ACC112 (cell line): ENCODE results near the gene NMRAL1.

ENCODE experiments used
- H2AFZ ChIP-seq: fragments of 200-600 bp; sonication (generic); one replicate; pipeline ENCODE4 v1.6.0; 2017; ENCODE audit warnings: antibody characterized with exemption, low read length; ENCODE audit not compliant: unreplicated experiment
- H3K27ac ChIP-seq: fragments of 200-600 bp; sonication (generic); 2 replicates; pipeline ENCODE4 v1.5.1; 2014; ENCODE audit warnings: low read depth, mild to moderate bottlenecking, antibody characterized with exemption, low read length, moderate library complexity
- H3K27me3 ChIP-seq: fragments of 200-600 bp; sonication (generic); 2 replicates; pipeline ENCODE4 v1.6.1; 2014; ENCODE audit warnings: mild to moderate bottlenecking, antibody characterized with exemption, low read length, moderate library complexity, mixed read lengths; ENCODE audit not compliant: insufficient read depth
- H3K36me3 ChIP-seq: fragments of 200-600 bp; sonication (generic); 2 replicates; pipeline ENCODE4 v1.6.1; 2016; ENCODE audit warnings: mild to moderate bottlenecking, antibody characterized with exemption, low read length, moderate library complexity, mixed read lengths; ENCODE audit not compliant: insufficient read depth
- H3K4me1 ChIP-seq: fragments of 200-600 bp; sonication (generic); one replicate; pipeline ENCODE4 v1.6.1; 2016; ENCODE audit warnings: low read length, mixed read lengths; ENCODE audit not compliant: insufficient read depth, unreplicated experiment, control insufficient read depth
- H3K4me3 ChIP-seq: fragments of 200-600 bp; sonication (generic); 2 replicates; pipeline ENCODE4 v1.5.1; 2014; ENCODE audit warnings: mild to moderate bottlenecking, low read depth, low read length
- H3K79me2 ChIP-seq: fragments of 200-600 bp; sonication (generic); one replicate; pipeline ENCODE4 v1.6.0; 2016; ENCODE audit warnings: low read length; ENCODE audit not compliant: control insufficient read depth, unreplicated experiment, insufficient read depth

NMRAL1 gene

GRCh38 chr16:4465977-4466779 lies 8.2 kb downstream of the NMRAL1 start:
- Histone ChIP-seq H3K27ac (no peak overlapping the region), H3K79me2 (no peaks in the 10 kb centered on the region), H3K4me1 (no peaks in the 10 kb centered on the region), H3K4me3 (no peak overlapping the region), H2AFZ (no peak overlapping the region), H3K36me3 (peaks cover 13% of the 10 kb centered on the region; the same call in 1 of the 2 replicates), H3K27me3 (no peaks in the 10 kb centered on the region)

GRCh38 chr16:4463522-4464163 lies 10.8 kb downstream of the NMRAL1 start:
- Histone ChIP-seq H3K79me2 (no peaks in the 10 kb centered on the region), H3K36me3 (peaks cover 17% of the 10 kb centered on the region; the same call in 1 of the 2 replicates), H2AFZ (no peak overlapping the region), H3K4me3 (no peak overlapping the region), H3K27me3 (no peaks in the 10 kb centered on the region), H3K4me1 (peaks cover 8% of the 10 kb centered on the region), H3K27ac (peak overlapping the region; percentile 11; the same call in 1 of the 2 replicates)

DNA sequence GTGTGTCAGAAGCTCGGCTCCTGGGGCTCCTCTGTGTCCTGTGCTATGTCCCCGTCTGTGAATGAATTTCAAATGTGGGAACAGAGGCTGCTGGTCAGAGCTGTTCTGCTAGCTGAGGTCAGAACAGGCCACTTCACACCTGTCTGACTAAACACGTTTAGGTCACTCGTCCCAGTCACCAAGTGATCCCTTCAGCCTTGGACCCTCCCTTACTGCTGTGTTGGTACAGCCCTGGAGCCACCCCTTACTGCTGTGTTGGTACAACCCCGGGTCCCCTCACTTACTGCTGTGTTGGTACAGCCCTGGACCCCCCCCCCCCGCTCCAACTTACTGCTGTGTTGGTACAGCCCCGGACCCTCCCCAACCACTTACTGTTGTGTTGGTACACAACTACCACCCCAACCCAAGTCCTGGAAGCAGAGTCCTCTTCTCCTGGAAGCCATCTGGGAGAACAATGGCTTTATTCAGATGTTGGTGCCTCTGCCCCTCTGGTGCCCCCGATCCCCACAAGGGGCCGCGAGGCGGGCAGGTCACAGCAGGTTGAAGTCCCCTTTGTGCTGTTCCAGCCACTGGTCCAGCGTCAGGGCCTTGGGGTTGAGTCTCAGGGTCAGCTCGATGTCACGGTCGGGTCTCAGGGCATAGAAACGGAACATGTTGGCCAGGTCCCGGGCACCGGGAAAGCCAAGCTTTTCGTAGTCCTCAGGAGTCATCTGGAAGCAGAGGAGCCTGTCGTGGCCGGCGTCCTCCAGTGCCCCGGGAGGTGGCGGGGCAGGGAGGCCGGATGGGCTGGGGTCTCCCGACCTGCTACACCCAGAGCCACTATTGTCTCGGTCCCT lies 13.0 kb downstream of the NMRAL1 start:
- Histone ChIP-seq H3K27me3 (no peaks in the 10 kb centered on the region), H3K36me3 (peaks cover 10% of the 10 kb centered on the region; the same call in 1 of the 2 replicates), H3K4me1 (peaks cover 12% of the 10 kb centered on the region), H2AFZ (no peak overlapping the region), H3K27ac (no peak overlapping the region), H3K4me3 (no peak overlapping the region), H3K79me2 (no peaks in the 10 kb centered on the region)

- no peaks in the 10 kb centered on the region for H3K27me3 ChIP-seq
- no peak overlapping the region for H3K27ac ChIP-seq
- H3K36me3 ChIP-seq, result peaks cover 6% of the 10 kb centered on the region; the same call in 1 of the 2 replicates
These were observed 13.5 kb downstream of the NMRAL1 start for GRCh38 chr16:4460936-4461249.

DNA sequence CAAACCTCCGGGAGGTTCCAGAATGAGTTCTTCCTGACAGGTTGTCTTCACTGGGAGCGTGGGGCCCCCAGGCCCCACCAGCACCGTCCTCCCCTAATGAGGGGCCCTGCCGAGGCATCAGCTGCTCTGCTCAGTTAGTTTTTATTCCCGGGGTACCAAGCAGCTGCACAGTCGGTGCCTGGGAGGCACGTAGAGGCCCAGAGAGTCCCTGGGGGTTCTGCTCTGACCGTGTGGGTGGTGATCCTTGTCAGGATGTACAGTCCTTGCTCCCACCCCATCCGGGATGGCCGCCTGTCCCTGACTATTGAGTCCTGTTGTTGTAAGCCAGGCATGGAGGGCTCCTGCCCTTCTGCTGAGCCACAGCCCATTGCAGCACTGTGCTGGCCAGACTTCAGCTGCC lies 18.5 kb downstream of the NMRAL1 start:
- Histone ChIP-seq H3K36me3 (peaks cover 17% of the 10 kb centered on the region; the same call in 1 of the 2 replicates), H3K4me3 (no peak overlapping the region), H3K27ac (no peak overlapping the region), H2AFZ (no peak overlapping the region), H3K4me1 (peaks cover 12% of the 10 kb centered on the region), H3K27me3 (no peaks in the 10 kb centered on the region), H3K79me2 (no peaks in the 10 kb centered on the region)

More at GRCh38 chr16:4460936-4461249, 13.5 kb downstream of the NMRAL1 start:
- Histone ChIP-seq H2AFZ (no peak overlapping the region), H3K79me2 (no peaks in the 10 kb centered on the region), H3K4me1 (peaks cover 12% of the 10 kb centered on the region), H3K4me3 (no peak overlapping the region)

DNA sequence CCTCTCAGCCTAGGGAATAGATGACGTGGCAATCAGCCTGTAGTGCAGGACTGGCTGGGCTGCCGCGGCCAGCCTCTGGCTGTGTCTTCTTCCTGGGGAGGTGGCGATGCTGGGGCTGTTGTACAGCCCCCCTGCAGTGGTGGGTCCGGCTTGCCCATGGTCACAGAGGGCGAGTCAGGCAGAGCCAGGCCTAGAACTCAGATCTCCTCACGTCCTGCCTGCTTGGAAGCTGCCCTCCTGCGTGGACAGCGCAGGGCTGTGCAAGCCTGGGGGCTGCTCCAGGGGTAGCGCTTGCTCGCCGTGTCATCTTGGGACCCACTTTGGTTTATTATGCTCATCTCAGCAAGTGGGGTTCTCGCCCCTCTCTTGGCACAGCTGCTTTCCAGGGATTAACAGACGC lies 19.3 kb downstream of the NMRAL1 start:
- no peak overlapping the region for H3K4me3 ChIP-seq
- peaks cover 12% of the 10 kb centered on the region for H3K4me1 ChIP-seq
- no peak overlapping the region for H3K27ac ChIP-seq
- H3K79me2 ChIP-seq, result no peaks in the 10 kb centered on the region
- H3K27me3 ChIP-seq, result no peaks in the 10 kb centered on the region
- peaks cover 19% of the 10 kb centered on the region; the same call in 1 of the 2 replicates for H3K36me3 ChIP-seq
- H2AFZ ChIP-seq, result no peak overlapping the region

DNA sequence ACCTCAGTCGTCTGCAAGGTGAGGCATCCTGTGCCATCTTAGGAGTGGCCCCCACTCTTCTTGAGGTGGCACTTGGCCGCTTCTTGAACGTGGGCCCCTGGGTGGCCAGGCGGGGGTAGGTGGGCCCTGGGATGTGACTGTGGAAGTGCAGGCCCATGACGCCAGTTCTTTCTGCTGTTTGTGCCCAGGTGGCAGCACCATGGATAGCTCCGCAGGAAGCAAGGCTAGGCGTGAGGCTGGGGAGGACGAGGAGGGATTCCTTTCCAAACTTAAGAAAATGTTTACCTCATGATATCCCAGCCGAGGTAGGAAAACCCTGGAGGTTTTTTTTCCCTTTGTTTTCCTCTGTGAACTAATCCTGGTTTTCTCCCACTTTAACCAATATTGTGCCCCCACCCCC lies 19.8 kb downstream of the NMRAL1 start:
- no peak overlapping the region for H3K27ac ChIP-seq
- H3K4me1 ChIP-seq, result peaks cover 12% of the 10 kb centered on the region
- no peak overlapping the region for H3K4me3 ChIP-seq
- H3K27me3 ChIP-seq, result no peaks in the 10 kb centered on the region
- H3K36me3 ChIP-seq, result peaks cover 19% of the 10 kb centered on the region; the same call in 1 of the 2 replicates
- H2AFZ ChIP-seq, result no peak overlapping the region
- no peaks in the 10 kb centered on the region for H3K79me2 ChIP-seq

DNA sequence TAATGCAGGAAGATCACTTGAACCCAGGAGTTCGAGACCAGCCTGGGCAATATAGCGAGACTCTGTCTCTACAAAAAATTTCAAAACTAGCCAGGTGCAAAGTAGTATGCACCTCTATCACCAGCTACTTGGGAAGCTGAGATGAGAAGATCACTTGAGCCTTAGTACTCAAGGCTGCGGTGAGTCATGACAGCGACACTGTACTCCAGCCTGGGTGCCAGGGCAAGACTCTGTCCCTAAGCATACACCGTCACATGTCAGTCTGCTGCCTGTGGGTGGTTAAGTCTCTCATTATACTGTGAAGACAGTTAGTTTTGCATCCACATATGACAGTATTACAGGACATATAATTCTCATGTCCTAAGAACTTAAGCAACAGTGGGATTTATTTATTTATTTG lies 21.8 kb downstream of the NMRAL1 start:
- H3K4me3 ChIP-seq, result no peak overlapping the region
- H3K27me3 ChIP-seq, result no peaks in the 10 kb centered on the region
- H3K79me2 ChIP-seq, result no peaks in the 10 kb centered on the region
- no peak overlapping the region for H2AFZ ChIP-seq
- no peaks in the 10 kb centered on the region for H3K4me1 ChIP-seq
- no peak overlapping the region for H3K27ac ChIP-seq
- H3K36me3 ChIP-seq, result peaks cover 19% of the 10 kb centered on the region; the same call in 1 of the 2 replicates

DNA sequence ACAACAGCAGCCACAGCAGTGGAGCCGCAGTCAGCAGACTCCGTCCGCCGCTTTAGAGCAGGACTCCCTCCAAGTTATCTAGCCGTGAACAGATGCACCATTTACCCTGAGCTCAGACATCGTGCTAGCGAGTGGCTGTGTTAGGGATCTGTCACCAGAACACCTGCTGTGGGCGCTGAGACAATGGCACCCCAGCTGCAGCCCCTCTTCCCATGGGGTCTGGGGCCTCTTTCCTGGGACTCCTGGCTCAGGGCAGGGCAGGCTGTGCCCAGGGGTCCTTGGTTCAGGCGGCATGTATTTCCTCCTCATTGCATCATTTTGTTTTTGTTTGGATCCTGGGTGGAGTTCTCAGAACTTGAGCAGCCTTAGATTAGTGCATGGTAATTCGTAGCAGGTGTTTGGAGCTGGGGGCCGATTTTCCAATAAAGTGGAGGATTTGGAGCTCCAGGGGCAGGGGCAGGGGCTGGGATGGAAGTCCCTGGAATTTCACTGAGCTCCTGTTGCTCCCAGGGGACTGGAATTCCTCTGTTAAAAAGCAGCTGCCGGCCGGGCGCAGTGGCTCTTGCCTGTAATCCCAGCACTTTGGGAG lies 23.4 kb downstream of the NMRAL1 start:
- H3K36me3 ChIP-seq, result peaks cover 22% of the 10 kb centered on the region; the same call in 1 of the 2 replicates
- H3K4me1 ChIP-seq, result no peaks in the 10 kb centered on the region

GRCh38 chr16:4450430-4450829 lies 24.0 kb downstream of the NMRAL1 start:
- Histone ChIP-seq H3K27ac (no peak overlapping the region), H3K4me1 (no peaks in the 10 kb centered on the region), H3K36me3 (peaks cover 22% of the 10 kb centered on the region; the same call in 1 of the 2 replicates)

More for the DNA sequence above, 23.4 kb downstream of the NMRAL1 start:
- no peaks in the 10 kb centered on the region for H3K79me2 ChIP-seq
- no peak overlapping the region for H2AFZ ChIP-seq
- no peak overlapping the region for H3K4me3 ChIP-seq
- no peaks in the 10 kb centered on the region for H3K27me3 ChIP-seq
- H3K27ac ChIP-seq, result no peak overlapping the region

More at GRCh38 chr16:4450430-4450829, 24.0 kb downstream of the NMRAL1 start:
- Histone ChIP-seq H3K79me2 (no peaks in the 10 kb centered on the region), H3K27me3 (no peaks in the 10 kb centered on the region), H2AFZ (no peak overlapping the region), H3K4me3 (no peak overlapping the region)
